Measurements from ENCODE around the gene ADORA2A. TPM values are rescaled to one million over a fixed set of nuclear protein-coding genes. Genes with fewer than 3 reads are reported as not detected.

Gene ADORA2A
- total RNA-seq, 2 experiments from 2014 or later: 15.5 to 16.4 TPM

DNA sequence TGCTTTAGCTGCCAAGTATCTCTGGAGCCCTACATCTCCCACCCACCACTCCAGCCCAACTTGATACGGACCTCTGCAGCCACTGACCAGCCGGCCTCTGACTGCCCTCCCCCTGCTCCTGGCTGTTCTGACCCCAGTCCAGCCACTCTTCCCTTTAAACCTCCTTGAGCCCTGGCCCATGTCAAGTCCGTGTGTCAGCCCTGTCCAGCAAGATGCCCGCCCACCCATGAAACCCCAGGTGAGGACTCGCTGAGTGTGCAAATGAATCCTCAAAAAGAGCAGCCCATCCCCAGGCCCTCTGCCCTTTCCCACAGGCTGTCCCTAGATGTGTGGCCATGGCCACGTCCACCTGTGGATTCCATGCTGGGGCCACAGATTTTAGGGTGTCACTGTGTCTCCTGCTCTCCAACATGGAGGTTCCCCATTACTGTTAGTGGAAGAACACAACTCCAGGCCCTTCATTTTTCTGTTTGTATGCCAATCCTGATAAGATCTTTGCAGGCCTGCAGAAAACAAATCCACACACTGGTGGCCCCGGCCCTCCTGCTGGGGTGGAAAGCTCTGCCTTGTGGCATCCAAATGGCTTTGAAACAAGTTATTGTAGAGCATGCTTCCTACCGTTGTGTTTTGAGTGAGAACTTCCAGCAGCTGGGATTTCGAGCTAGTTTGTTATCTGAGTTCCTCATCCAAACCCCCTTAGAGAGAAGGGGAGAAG is 22.7 kb upstream of the ADORA2A start:
- TF ChIP-seq, protein P1, sequence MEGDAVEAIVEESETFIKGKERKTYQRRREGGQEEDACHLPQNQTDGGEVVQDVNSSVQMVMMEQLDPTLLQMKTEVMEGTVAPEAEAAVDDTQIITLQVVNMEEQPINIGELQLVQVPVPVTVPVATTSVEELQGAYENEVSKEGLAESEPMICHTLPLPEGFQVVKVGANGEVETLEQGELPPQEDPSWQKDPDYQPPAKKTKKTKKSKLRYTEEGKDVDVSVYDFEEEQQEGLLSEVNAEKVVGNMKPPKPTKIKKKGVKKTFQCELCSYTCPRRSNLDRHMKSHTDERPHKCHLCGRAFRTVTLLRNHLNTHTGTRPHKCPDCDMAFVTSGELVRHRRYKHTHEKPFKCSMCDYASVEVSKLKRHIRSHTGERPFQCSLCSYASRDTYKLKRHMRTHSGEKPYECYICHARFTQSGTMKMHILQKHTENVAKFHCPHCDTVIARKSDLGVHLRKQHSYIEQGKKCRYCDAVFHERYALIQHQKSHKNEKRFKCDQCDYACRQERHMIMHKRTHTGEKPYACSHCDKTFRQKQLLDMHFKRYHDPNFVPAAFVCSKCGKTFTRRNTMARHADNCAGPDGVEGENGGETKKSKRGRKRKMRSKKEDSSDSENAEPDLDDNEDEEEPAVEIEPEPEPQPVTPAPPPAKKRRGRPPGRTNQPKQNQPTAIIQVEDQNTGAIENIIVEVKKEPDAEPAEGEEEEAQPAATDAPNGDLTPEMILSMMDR (IDR thresholded peaks at IDR 0.05): no peak
- Histone ChIP-seq H3K27ac (ENCODE audit: low read depth in 1 of 2, low read length in 2 of 2) (no peak overlapping the region), H3K36me3 (ENCODE audit: insufficient read depth, low read length) (peaks cover 18% of the 10 kb centered on the region), H3K27me3 (ENCODE audit: control insufficient read depth in 1 of 2, insufficient read depth in 2 of 2, low read length in 2 of 2) (no peaks in the 10 kb centered on the region), H3K4me3 (ENCODE audit: low read length) (no peak overlapping the region), H3K4me1 (ENCODE audit: insufficient read depth, low read length) (peaks cover 16% of the 10 kb centered on the region), H3K9me3 (ENCODE audit: control insufficient read depth in 1 of 2, insufficient read depth in 1 of 2, low read length in 2 of 2) (no peaks in the 10 kb centered on the region)
- intact Hi-C loops (cut with DNase I, micrococcal nuclease): no loop called here
- Mint-ChIP-seq H3K4me1 (ENCODE audit: low read depth) (peaks cover 33% of the 10 kb centered on the region), H3K27ac (no peak overlapping the region), H3K36me3 (ENCODE audit: low read depth) (peaks cover 56% of the 10 kb centered on the region), H3K4me3 (no peak overlapping the region), H3K27me3 (no peaks in the 10 kb centered on the region), H3K9me3 (no peaks in the 10 kb centered on the region)
- ATAC-seq (ENCODE audit: poor library complexity) (no peak), DNase-seq (peak in 1 of 14 experiments; percentile 4)
- ChIA-PET POLR2A (no interaction called here), CTCF (no interaction called here)

DNA sequence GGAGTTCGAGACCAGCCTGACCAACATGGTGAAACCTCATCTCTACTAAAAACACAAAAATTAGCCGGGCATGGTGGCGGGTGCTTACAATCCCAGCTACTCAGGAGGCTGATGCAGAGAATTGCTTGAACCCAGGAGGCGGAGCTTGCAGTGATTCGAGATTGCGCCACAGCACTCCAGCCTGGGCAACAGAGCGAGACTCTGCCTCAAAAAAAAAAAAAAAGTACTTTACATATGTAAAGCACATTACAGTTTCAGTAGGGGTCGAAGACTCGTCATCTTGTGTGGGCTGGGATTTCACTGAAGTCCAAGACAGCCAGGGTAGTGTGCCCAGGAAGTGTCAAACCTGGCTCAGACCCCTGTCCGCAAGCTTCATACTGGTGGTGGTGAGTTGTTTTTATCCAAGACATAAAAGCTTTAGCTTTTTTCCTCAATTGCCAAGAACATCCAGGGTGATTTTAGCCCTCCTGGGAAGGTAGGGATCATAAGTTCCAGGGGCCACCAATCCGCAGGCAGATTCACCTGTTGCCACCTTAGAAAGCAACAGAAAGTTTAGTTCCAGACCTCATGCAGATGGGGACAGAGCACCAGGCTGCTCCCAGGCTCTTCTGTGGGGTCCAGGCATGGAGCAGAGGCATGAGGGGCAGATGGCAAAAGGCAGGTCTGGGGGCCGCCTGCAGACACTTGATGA is 21.6 kb upstream of the ADORA2A start:
- Mint-ChIP-seq H3K27me3 (no peaks in the 10 kb centered on the region), H3K27ac (no peak overlapping the region), H3K36me3 (ENCODE audit: low read depth) (peaks cover 51% of the 10 kb centered on the region), H3K4me3 (no peak overlapping the region), H3K9me3 (no peaks in the 10 kb centered on the region), H3K4me1 (ENCODE audit: low read depth) (peaks cover 28% of the 10 kb centered on the region)
- ChIA-PET POLR2A (no interaction called here), CTCF (no interaction called here)
- H3K36me3 ChIP-seq (ENCODE audit: insufficient read depth, low read length): peaks cover 18% of the 10 kb centered on the region
- no peaks in the 10 kb centered on the region for H3K27me3 ChIP-seq (ENCODE audit: control insufficient read depth in 1 of 2, insufficient read depth in 2 of 2, low read length in 2 of 2)
- no peak for ATAC-seq (ENCODE audit: poor library complexity)
- no peak overlapping the region for H3K4me3 ChIP-seq (ENCODE audit: low read length)
- H3K27ac ChIP-seq (ENCODE audit: low read depth in 1 of 2, low read length in 2 of 2): no peak overlapping the region
- no peaks in the 10 kb centered on the region for H3K9me3 ChIP-seq (ENCODE audit: control insufficient read depth in 1 of 2, insufficient read depth in 1 of 2, low read length in 2 of 2)
- H3K4me1 ChIP-seq (ENCODE audit: insufficient read depth, low read length): peaks cover 23% of the 10 kb centered on the region
- peak in 1 of 14 experiments; percentile 8 for DNase-seq
- TF ChIP-seq, protein P1 (IDR thresholded peaks at IDR 0.05): no peak
- intact Hi-C loops (cut with DNase I, micrococcal nuclease): no loop called here

DNA sequence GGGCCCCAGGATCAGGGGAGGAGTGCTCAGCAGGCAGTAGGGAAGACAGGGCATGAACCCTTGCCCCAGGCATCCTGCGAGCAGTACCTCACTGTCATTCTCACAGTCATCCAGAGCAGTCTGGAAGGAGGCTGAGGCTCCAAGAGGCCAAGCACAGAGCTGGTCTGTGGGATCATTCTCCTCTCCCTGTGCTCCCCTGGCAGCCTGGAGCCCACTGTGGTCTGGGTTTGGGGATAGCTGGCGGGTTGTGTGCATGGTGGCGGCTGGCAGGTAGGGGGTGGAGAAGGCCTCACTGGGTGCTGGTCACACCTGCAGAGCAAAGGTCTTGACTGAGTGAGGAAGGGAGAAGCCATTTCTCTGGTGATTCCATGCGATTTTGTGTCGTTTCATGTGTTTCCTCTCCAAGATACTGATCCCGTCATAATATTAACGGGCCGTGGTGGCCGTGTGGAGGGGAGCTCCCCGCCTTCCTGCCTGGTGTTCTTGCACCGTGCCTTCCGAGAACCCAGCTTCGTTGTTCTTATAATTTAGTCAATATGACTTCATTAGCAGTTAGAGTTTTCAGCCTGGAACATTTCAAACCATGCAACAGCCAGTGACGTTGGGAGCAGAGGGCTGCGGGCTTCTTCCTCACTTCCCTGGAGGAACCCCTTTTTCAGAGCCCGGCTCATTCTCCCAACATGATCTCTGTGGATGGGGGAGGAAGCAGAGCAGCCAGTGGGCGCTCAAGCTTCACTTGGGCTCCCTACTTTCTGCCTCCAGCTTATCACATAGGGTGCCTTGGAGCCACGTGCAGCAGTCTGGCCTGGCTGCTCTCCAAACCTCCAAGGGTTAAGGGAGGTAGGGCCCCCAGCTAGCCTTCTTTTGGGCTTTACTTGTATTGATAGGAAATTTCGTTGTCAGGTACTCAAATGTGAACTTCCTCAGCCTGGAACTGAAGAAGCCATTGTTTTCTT is 20.8 kb upstream of the ADORA2A start:
- Histone ChIP-seq H3K4me1 (ENCODE audit: insufficient read depth, low read length) (peaks cover 23% of the 10 kb centered on the region), H3K27ac (ENCODE audit: low read depth in 1 of 2, low read length in 2 of 2) (no peak overlapping the region), H3K9me3 (ENCODE audit: control insufficient read depth in 1 of 2, insufficient read depth in 1 of 2, low read length in 2 of 2) (no peaks in the 10 kb centered on the region), H3K27me3 (ENCODE audit: control insufficient read depth in 1 of 2, insufficient read depth in 2 of 2, low read length in 2 of 2) (no peaks in the 10 kb centered on the region), H3K36me3 (ENCODE audit: insufficient read depth, low read length) (peaks cover 20% of the 10 kb centered on the region), H3K4me3 (ENCODE audit: low read length) (no peak overlapping the region)
- H3K4me3 Mint-ChIP-seq: no peak overlapping the region
- DNase-seq (peak in 1 of 14 experiments; percentile 7), ATAC-seq (ENCODE audit: poor library complexity) (no peak)
- H3K27ac Mint-ChIP-seq: peak overlapping the region; percentile 69
- intact Hi-C loops (cut with DNase I, micrococcal nuclease): no loop called here
- H3K27me3 Mint-ChIP-seq: no peaks in the 10 kb centered on the region
- POLR2A ChIA-PET: no interaction called here
- TF ChIP-seq, protein P1 (IDR thresholded peaks at IDR 0.05): no peak
- H3K4me1 Mint-ChIP-seq (ENCODE audit: low read depth): peaks cover 24% of the 10 kb centered on the region
- no peaks in the 10 kb centered on the region for H3K9me3 Mint-ChIP-seq
- CTCF ChIA-PET: no interaction called here
- H3K36me3 Mint-ChIP-seq (ENCODE audit: low read depth): peaks cover 43% of the 10 kb centered on the region

All from CD4-positive, alpha-beta T cell (primary cell).